Panc1 (cell line): ENCODE data around the gene STARD7.

Experiments
- POLR2AphosphoS5 ChIP-seq: IDR thresholded peaks from 2 replicates; pipeline ENCODE4 v1.6.1; 2012; ENCODE audit warnings: mild to moderate bottlenecking, low read depth, low read length, moderate library complexity
- TCF7L2 ChIP-seq: IDR thresholded peaks from 2 replicates; pipeline ENCODE4 v1.6.1; 2011; ENCODE audit warnings: mild to moderate bottlenecking, low read depth, low read length, inconsistent platforms
- TF ChIP-seq, protein P1 (sequence below), 2 experiments: IDR thresholded peaks; 2 replicates each; pipeline ENCODE4 v1.6.1; 2011 to 2012; ENCODE audit warnings: low read depth in 2 of 2, control low read depth in 1 of 2, low read length in 1 of 2, mild to moderate bottlenecking in 1 of 2, moderate library complexity in 1 of 2; ENCODE audit not compliant: insufficient read depth in 1 of 2
- TF ChIP-seq, protein P2 (sequence below): fragments of 450-650 bp; IDR thresholded peaks from 2 replicates; pipeline ENCODE4 v1.5.1; 2017; ENCODE audit warnings: mild to moderate bottlenecking

DNA sequence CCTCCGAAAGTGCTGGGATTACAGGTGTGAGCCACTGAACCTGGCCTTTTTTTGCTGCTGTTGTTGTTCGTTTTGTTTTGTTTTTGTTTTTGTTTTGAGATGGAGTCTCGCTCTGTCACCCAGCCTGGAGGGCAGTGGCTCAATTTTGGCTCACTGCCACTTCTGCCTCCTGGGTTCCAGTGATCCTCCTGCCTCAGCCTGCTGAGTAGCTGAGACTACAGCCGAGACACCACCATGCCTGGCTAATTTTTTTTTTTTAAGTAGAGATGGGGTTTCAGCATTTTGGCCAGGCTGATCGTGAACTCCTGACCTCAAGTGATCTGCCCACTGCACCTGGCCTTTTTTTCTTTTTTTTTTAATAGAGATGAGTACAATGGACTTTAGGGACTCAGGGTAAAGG is 35.2 kb upstream of the STARD7 start:
- TF ChIP-seq, protein P1, sequence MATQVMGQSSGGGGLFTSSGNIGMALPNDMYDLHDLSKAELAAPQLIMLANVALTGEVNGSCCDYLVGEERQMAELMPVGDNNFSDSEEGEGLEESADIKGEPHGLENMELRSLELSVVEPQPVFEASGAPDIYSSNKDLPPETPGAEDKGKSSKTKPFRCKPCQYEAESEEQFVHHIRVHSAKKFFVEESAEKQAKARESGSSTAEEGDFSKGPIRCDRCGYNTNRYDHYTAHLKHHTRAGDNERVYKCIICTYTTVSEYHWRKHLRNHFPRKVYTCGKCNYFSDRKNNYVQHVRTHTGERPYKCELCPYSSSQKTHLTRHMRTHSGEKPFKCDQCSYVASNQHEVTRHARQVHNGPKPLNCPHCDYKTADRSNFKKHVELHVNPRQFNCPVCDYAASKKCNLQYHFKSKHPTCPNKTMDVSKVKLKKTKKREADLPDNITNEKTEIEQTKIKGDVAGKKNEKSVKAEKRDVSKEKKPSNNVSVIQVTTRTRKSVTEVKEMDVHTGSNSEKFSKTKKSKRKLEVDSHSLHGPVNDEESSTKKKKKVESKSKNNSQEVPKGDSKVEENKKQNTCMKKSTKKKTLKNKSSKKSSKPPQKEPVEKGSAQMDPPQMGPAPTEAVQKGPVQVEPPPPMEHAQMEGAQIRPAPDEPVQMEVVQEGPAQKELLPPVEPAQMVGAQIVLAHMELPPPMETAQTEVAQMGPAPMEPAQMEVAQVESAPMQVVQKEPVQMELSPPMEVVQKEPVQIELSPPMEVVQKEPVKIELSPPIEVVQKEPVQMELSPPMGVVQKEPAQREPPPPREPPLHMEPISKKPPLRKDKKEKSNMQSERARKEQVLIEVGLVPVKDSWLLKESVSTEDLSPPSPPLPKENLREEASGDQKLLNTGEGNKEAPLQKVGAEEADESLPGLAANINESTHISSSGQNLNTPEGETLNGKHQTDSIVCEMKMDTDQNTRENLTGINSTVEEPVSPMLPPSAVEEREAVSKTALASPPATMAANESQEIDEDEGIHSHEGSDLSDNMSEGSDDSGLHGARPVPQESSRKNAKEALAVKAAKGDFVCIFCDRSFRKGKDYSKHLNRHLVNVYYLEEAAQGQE (IDR thresholded peaks at IDR 0.05; ENCODE audit: insufficient read depth in 1 of 2, low read depth in 2 of 2, low read length in 1 of 2), result no peak
- TF ChIP-seq, protein P2, sequence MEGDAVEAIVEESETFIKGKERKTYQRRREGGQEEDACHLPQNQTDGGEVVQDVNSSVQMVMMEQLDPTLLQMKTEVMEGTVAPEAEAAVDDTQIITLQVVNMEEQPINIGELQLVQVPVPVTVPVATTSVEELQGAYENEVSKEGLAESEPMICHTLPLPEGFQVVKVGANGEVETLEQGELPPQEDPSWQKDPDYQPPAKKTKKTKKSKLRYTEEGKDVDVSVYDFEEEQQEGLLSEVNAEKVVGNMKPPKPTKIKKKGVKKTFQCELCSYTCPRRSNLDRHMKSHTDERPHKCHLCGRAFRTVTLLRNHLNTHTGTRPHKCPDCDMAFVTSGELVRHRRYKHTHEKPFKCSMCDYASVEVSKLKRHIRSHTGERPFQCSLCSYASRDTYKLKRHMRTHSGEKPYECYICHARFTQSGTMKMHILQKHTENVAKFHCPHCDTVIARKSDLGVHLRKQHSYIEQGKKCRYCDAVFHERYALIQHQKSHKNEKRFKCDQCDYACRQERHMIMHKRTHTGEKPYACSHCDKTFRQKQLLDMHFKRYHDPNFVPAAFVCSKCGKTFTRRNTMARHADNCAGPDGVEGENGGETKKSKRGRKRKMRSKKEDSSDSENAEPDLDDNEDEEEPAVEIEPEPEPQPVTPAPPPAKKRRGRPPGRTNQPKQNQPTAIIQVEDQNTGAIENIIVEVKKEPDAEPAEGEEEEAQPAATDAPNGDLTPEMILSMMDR, result no peak
- no peak for TF ChIP-seq TCF7L2
- TF ChIP-seq POLR2AphosphoS5, result no peak
